Immature natural killer cell (primary cell): Measurements from ENCODE around the gene SMLR1. TPM values are rescaled to one million over a fixed set of nuclear protein-coding genes. Genes with fewer than 3 reads are reported as not detected.

Experiments used
- DNase-seq, 3 donors: peaks; one replicate each; pipeline ENCODE4 v3.0.0; 2022; ENCODE audit warnings: mixed read lengths in 1 of 3
- H3K27ac Mint-ChIP-seq, 6 donors: one replicate each; pipeline ENCODE4 v1.8.0; 2020; ENCODE audit warnings: mixed read lengths in 6 of 6, mild to moderate bottlenecking in 5 of 6, inconsistent platforms in 4 of 6, moderate library complexity in 3 of 6
- H3K27me3 Mint-ChIP-seq, 3 donors: one replicate each; pipeline ENCODE4 v1.8.0; 2020 to 2021; ENCODE audit warnings: low read depth in 3 of 3, mild to moderate bottlenecking in 3 of 3, mixed read lengths in 3 of 3, moderate library complexity in 3 of 3, inconsistent platforms in 1 of 3
- H3K36me3 Mint-ChIP-seq, 3 donors: one replicate each; pipeline ENCODE4 v1.8.0; 2020; ENCODE audit warnings: mixed read lengths in 3 of 3, inconsistent platforms in 2 of 3, mild to moderate bottlenecking in 2 of 3
- H3K4me1 Mint-ChIP-seq, 2 donors: one replicate each; pipeline ENCODE4 v1.8.0; 2020; ENCODE audit warnings: inconsistent platforms in 2 of 2, mild to moderate bottlenecking in 2 of 2, mixed read lengths in 2 of 2, moderate library complexity in 1 of 2
- H3K4me3 Mint-ChIP-seq, 5 donors: one replicate each; pipeline ENCODE4 v1.8.0; 2020; ENCODE audit warnings: mild to moderate bottlenecking in 5 of 5, mixed read lengths in 5 of 5, inconsistent platforms in 3 of 5, moderate library complexity in 3 of 5
- H3K9me3 Mint-ChIP-seq, 6 donors: one replicate each; pipeline ENCODE4 v1.8.0; 2020; ENCODE audit warnings: mild to moderate bottlenecking in 6 of 6, mixed read lengths in 6 of 6, inconsistent platforms in 4 of 6, moderate library complexity in 3 of 6
- polyA plus RNA-seq, 3 donors: library from polyadenylated mRNA; unstranded; fragments of 300-500 nt; fragmentation: Illumina TruSeq; gene quantifications; one replicate each; pipeline ENCODE4 v1.2.3, GENCODE V29; 2021

The SMLR1 gene
- polyA plus RNA-seq, 3 donors from 2014 or later = not detected

- Mint-ChIP-seq H3K4me3 (no peak overlapping the region), H3K4me1 (no peaks in the 10 kb centered on the region), H3K36me3 (no peaks in the 10 kb centered on the region), H3K27ac (no peak overlapping the region), H3K27me3 (no peaks in the 10 kb centered on the region), H3K9me3 (no peaks in the 10 kb centered on the region)
- no peak for DNase-seq
Measured at GRCh38 chr6:130834482-130835251, 7.5 kb downstream of the SMLR1 start.

- Mint-ChIP-seq H3K36me3 (no peaks in the 10 kb centered on the region), H3K9me3 (no peaks in the 10 kb centered on the region), H3K4me1 (no peaks in the 10 kb centered on the region), H3K27ac (no peak overlapping the region), H3K4me3 (no peak overlapping the region), H3K27me3 (peaks cover 0 to 1% (median 0%) of the 10 kb centered on the region in 3 donors)
- no peak for DNase-seq
Measured at GRCh38 chr6:130836055-130836640, 8.9 kb downstream of the SMLR1 start.

- H3K9me3 Mint-ChIP-seq = no peaks in the 10 kb centered on the region
- peaks cover 0 to 1% (median 0%) of the 10 kb centered on the region in 3 donors for H3K27me3 Mint-ChIP-seq
- no peak overlapping the region for H3K27ac Mint-ChIP-seq
- no peak for DNase-seq
- no peaks in the 10 kb centered on the region for H3K4me1 Mint-ChIP-seq
- no peaks in the 10 kb centered on the region for H3K36me3 Mint-ChIP-seq
- no peak overlapping the region for H3K4me3 Mint-ChIP-seq
Measured at GRCh38 chr6:130837067-130837466, 9.9 kb downstream of the SMLR1 start.

GRCh38 chr6:130838250-130838860 is 11.1 kb downstream of the SMLR1 start:
- Mint-ChIP-seq H3K4me1 (no peaks in the 10 kb centered on the region), H3K27me3 (peaks cover 0 to 1% (median 0%) of the 10 kb centered on the region in 3 donors), H3K4me3 (no peak overlapping the region), H3K9me3 (no peaks in the 10 kb centered on the region), H3K36me3 (no peaks in the 10 kb centered on the region), H3K27ac (no peak overlapping the region)
- no peak for DNase-seq

- Mint-ChIP-seq H3K4me1 (no peaks in the 10 kb centered on the region), H3K4me3 (no peak overlapping the region), H3K27me3 (peaks cover 0 to 1% (median 0%) of the 10 kb centered on the region in 3 donors), H3K27ac (no peak overlapping the region), H3K9me3 (no peaks in the 10 kb centered on the region), H3K36me3 (no peaks in the 10 kb centered on the region)
- no peak for DNase-seq
Measured at GRCh38 chr6:130838951-130839350, 11.7 kb downstream of the SMLR1 start.

GRCh38 chr6:130839379-130839778 is 12.2 kb downstream of the SMLR1 start:
- H3K27ac Mint-ChIP-seq = no peak overlapping the region
- no peaks in the 10 kb centered on the region for H3K4me1 Mint-ChIP-seq
- peaks cover 0 to 1% (median 0%) of the 10 kb centered on the region in 3 donors for H3K27me3 Mint-ChIP-seq
- no peaks in the 10 kb centered on the region for H3K9me3 Mint-ChIP-seq
- H3K36me3 Mint-ChIP-seq = no peaks in the 10 kb centered on the region
- no peak for DNase-seq
- no peak overlapping the region for H3K4me3 Mint-ChIP-seq

- no peaks in the 10 kb centered on the region for H3K4me1 Mint-ChIP-seq
- no peak overlapping the region for H3K4me3 Mint-ChIP-seq
- peaks cover 0 to 1% (median 0%) of the 10 kb centered on the region in 3 donors for H3K27me3 Mint-ChIP-seq
- no peak for DNase-seq
- no peak overlapping the region for H3K27ac Mint-ChIP-seq
- H3K9me3 Mint-ChIP-seq = no peaks in the 10 kb centered on the region
- no peaks in the 10 kb centered on the region for H3K36me3 Mint-ChIP-seq
Measured at GRCh38 chr6:130840050-130840449, 12.8 kb downstream of the SMLR1 start.

GRCh38 chr6:130841128-130841728 is 14.0 kb downstream of the SMLR1 start:
- no peak overlapping the region for H3K4me3 Mint-ChIP-seq
- no peaks in the 10 kb centered on the region for H3K36me3 Mint-ChIP-seq
- no peaks in the 10 kb centered on the region for H3K9me3 Mint-ChIP-seq
- H3K4me1 Mint-ChIP-seq = no peaks in the 10 kb centered on the region
- peaks cover 0 to 1% (median 0%) of the 10 kb centered on the region in 3 donors for H3K27me3 Mint-ChIP-seq
- no peak for DNase-seq
- H3K27ac Mint-ChIP-seq = no peak overlapping the region

- H3K4me3 Mint-ChIP-seq = no peak overlapping the region
Measured at GRCh38 chr6:130843575-130844320, 16.5 kb downstream of the SMLR1 start.

GRCh38 chr6:130846501-130846900 is 19.3 kb downstream of the SMLR1 start:
- Mint-ChIP-seq H3K4me1 (peaks cover 3 to 5% of the 10 kb centered on the region in 2 donors), H3K27me3 (no peaks in the 10 kb centered on the region), H3K36me3 (no peaks in the 10 kb centered on the region), H3K9me3 (no peaks in the 10 kb centered on the region), H3K4me3 (no peak overlapping the region), H3K27ac (no peak overlapping the region)
- DNase-seq = no peak

More at GRCh38 chr6:130843575-130844320, 16.5 kb downstream of the SMLR1 start:
- peaks cover 1 to 2% of the 10 kb centered on the region in 2 donors for H3K4me1 Mint-ChIP-seq
- H3K27ac Mint-ChIP-seq = no peak overlapping the region
- peak; percentile 39 to 56 (median 49) for DNase-seq
- no peaks in the 10 kb centered on the region for H3K36me3 Mint-ChIP-seq
- H3K9me3 Mint-ChIP-seq = no peaks in the 10 kb centered on the region
- H3K27me3 Mint-ChIP-seq = peaks cover 0 to 1% (median 0%) of the 10 kb centered on the region in 3 donors

GRCh38 chr6:130847001-130847910 is 20.1 kb downstream of the SMLR1 start:
- Mint-ChIP-seq H3K4me3 (no peak overlapping the region), H3K27ac (no peak overlapping the region), H3K36me3 (no peaks in the 10 kb centered on the region), H3K4me1 (peaks cover 3 to 5% of the 10 kb centered on the region in 2 donors), H3K9me3 (no peaks in the 10 kb centered on the region), H3K27me3 (no peaks in the 10 kb centered on the region)
- DNase-seq = no peak

GRCh38 chr6:130848945-130849344 is 21.7 kb downstream of the SMLR1 start:
- peak in 1 of 3 donors; percentile 19 for DNase-seq
- Mint-ChIP-seq H3K4me3 (no peak overlapping the region), H3K27ac (no peak overlapping the region), H3K4me1 (peaks cover 3 to 5% of the 10 kb centered on the region in 2 donors), H3K27me3 (peaks cover 0 to 2% (median 0%) of the 10 kb centered on the region in 3 donors), H3K9me3 (no peaks in the 10 kb centered on the region), H3K36me3 (no peaks in the 10 kb centered on the region)

- peaks cover 0 to 2% (median 0%) of the 10 kb centered on the region in 3 donors for H3K27me3 Mint-ChIP-seq
- DNase-seq = no peak
- peaks cover 3 to 5% of the 10 kb centered on the region in 2 donors for H3K4me1 Mint-ChIP-seq
- no peaks in the 10 kb centered on the region for H3K36me3 Mint-ChIP-seq
- no peak overlapping the region for H3K4me3 Mint-ChIP-seq
- H3K9me3 Mint-ChIP-seq = no peaks in the 10 kb centered on the region
- no peak overlapping the region for H3K27ac Mint-ChIP-seq
Measured at GRCh38 chr6:130849594-130849993, 22.4 kb downstream of the SMLR1 start.
